ENCODE measurements around the gene XCL1. TPM values are rescaled to one million over a fixed set of nuclear protein-coding genes. Genes with fewer than 3 reads are reported as not detected.

XCL1 gene
- total and polyA plus RNA-seq, 10 of the 15 experiments (the other 5 are each of a cell fraction or from before 2014, with no cell fraction given), result 0.68 to 1,222 (median 12.2) TPM

GRCh38 chr1:168609741-168610510 is 33.5 kb downstream of the XCL1 start:
- Histone ChIP-seq H3K4me2 (ENCODE audit: control insufficient read depth, insufficient read depth) (no peak overlapping the region), H3K27me3 (replicated peaks in 1 of 2; ENCODE audit: control insufficient read depth in 2 of 2, insufficient read depth in 2 of 2, low read length in 1 of 2) (peaks cover 0 to 6% of the 10 kb centered on the region in 2 experiments; a peak in 2 of 4 replicates), H3K9me3 (replicated peaks; ENCODE audit: control insufficient read depth, insufficient read depth, low read length) (no peaks in the 10 kb centered on the region), H3K27ac (ENCODE audit: control insufficient read depth, insufficient read depth) (no peak overlapping the region), H3K4me3 (no peak overlapping the region), H3K9ac (ENCODE audit: control insufficient read depth, insufficient read depth, low read length) (no peak overlapping the region), H4K20me1 (ENCODE audit: control insufficient read depth, insufficient read depth) (no peaks in the 10 kb centered on the region), H3K4me1 (ENCODE audit: control insufficient read depth, insufficient read depth, low read length) (no peaks in the 10 kb centered on the region), H3K79me2 (ENCODE audit: control insufficient read depth, insufficient read depth, low read length) (no peaks in the 10 kb centered on the region), H2AFZ (ENCODE audit: control insufficient read depth, low read depth, low read length) (no peak overlapping the region), H3K36me3 (ENCODE audit: control insufficient read depth in 2 of 2, insufficient read depth in 2 of 2, low read length in 1 of 2) (no peaks in the 10 kb centered on the region)
- ChIA-PET POLR2A (no interaction called here), SMC1A (ENCODE audit: uncharacterized antibody, unreplicated experiment) (interaction anchor here (0.6 to 13.3 kb wide), 7 partner anchors 8 to 740 kb away, joined by 3 to 314 read pairs (median 3); no protein-coding TSS in a partner anchor), RAD21 (ENCODE audit: unreplicated experiment) (interaction anchor here (0.8 to 1.8 kb wide), 7 partner anchors 27 to 739 kb away, joined by 3 to 6 read pairs (median 3); no protein-coding TSS in a partner anchor), CTCF (interaction anchor here (0.5 to 12.1 kb wide), 7 partner anchors 9 to 1198 kb away, joined by 3 to 240 read pairs (median 4); no protein-coding TSS in a partner anchor)
- ATAC-seq (no peak), DNase-seq (ENCODE audit: low read depth, low spot score) (no peak), FAIRE-seq (no peak)
- 27% methylated on average over 7 of the region's 10 CpGs for WGBS (ENCODE audit: insufficient coverage, insufficient replicate concordance, low lambda C conversion rate, missing lambda C conversion rate)
- in situ Hi-C loops (cut with MboI) (loop anchor here (5.0 kb wide), 1 partner anchor 932 kb away; no protein-coding TSS in a partner anchor), intact Hi-C loops (cut with micrococcal nuclease; ENCODE audit: unreplicated experiment) (loop anchor here (10.0 kb wide), 1 partner anchor 1105 kb away; the partner anchor contains the start of gene SELL)
- BruUV-seq (replicated peaks), result no TSS peak
- TF ChIP-seq JUND (IDR thresholded peaks at IDR 0.05; ENCODE audit: low read depth, low read length) (no peak), E2F8 (IDR thresholded peaks at IDR 0.05; ENCODE audit: low read depth, partially characterized antibody) (no peak), ETV6 (conservative IDR thresholded peaks at IDR 0.05 in 1 of 2, IDR thresholded peaks at IDR 0.05 in 1 of 2; ENCODE audit: borderline replicate concordance in 1 of 2, low read depth in 1 of 2) (no peak), HDAC2 (IDR thresholded peaks at IDR 0.05) (no peak), CHD1 (IDR thresholded peaks at IDR 0.05; ENCODE audit: low read depth, low read length) (no peak), BRCA1 (IDR thresholded peaks at IDR 0.05; ENCODE audit: low read depth, low read length) (no peak), IKZF1 (conservative IDR thresholded peaks at IDR 0.05) (no peak), SREBF1 (IDR thresholded peaks at IDR 0.05; ENCODE audit: low read length) (no peak), YBX1 (IDR thresholded peaks at IDR 0.05) (no peak), GATAD2B (conservative IDR thresholded peaks at IDR 0.05; ENCODE audit: low read depth) (no peak), ZBED1 (IDR thresholded peaks at IDR 0.05; ENCODE audit: borderline replicate concordance) (no peak), NFXL1 (IDR thresholded peaks at IDR 0.05; ENCODE audit: borderline replicate concordance) (no peak), ESRRA (IDR thresholded peaks at IDR 0.05; ENCODE audit: low read length) (no peak), IKZF2 (IDR thresholded peaks at IDR 0.05) (no peak)
- TF ChIP-seq, protein P1, sequence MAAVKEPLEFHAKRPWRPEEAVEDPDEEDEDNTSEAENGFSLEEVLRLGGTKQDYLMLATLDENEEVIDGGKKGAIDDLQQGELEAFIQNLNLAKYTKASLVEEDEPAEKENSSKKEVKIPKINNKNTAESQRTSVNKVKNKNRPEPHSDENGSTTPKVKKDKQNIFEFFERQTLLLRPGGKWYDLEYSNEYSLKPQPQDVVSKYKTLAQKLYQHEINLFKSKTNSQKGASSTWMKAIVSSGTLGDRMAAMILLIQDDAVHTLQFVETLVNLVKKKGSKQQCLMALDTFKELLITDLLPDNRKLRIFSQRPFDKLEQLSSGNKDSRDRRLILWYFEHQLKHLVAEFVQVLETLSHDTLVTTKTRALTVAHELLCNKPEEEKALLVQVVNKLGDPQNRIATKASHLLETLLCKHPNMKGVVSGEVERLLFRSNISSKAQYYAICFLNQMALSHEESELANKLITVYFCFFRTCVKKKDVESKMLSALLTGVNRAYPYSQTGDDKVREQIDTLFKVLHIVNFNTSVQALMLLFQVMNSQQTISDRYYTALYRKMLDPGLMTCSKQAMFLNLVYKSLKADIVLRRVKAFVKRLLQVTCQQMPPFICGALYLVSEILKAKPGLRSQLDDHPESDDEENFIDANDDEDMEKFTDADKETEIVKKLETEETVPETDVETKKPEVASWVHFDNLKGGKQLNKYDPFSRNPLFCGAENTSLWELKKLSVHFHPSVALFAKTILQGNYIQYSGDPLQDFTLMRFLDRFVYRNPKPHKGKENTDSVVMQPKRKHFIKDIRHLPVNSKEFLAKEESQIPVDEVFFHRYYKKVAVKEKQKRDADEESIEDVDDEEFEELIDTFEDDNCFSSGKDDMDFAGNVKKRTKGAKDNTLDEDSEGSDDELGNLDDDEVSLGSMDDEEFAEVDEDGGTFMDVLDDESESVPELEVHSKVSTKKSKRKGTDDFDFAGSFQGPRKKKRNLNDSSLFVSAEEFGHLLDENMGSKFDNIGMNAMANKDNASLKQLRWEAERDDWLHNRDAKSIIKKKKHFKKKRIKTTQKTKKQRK (IDR thresholded peaks at IDR 0.05; ENCODE audit: low read depth, low read length), result no peak
